ENCODE data around the gene SEMA4D. TPM values are rescaled to one million over a fixed set of nuclear protein-coding genes. Genes with fewer than 3 reads are reported as not detected.

The SEMA4D gene
- total and polyA plus RNA-seq, 9 of the 15 experiments (the other 6 are each of a cell fraction or from before 2014, with no cell fraction given) = 0.38 to 5.1 (median 1.8) TPM

DNA sequence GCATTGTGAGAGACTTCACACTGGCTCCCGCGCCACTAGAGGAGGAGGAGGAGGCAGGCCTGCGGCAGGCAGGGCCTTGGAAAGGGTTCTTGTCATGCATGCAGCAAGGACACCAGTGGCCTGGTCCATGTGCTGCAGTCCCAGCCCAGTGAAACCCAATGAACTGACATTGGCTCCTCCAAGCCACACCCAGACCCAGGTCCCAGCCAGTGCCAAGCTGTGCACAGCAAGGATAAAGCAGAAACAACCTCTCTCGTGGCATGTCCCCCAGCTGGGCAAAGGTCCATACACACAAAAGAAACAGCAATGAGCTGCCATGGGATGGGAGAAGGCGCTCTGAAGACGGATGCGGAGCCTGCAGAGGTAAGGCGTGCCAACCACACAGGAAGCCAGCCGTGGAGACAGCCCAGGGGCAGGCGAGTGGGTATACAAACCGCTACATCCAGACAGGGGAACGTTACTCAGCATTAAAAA, 89.2 kb downstream of the SEMA4D start (continued):
- TF ChIP-seq HINFP (tag; conservative IDR thresholded peaks at IDR 0.05; ENCODE audit: low read depth) (no peak), RBBP5 (IDR thresholded peaks at IDR 0.05; ENCODE audit: borderline replicate concordance, insufficient read depth, low read length, poor library complexity, severe bottlenecking) (no peak), ZKSCAN1 (IDR thresholded peaks at IDR 0.05; ENCODE audit: low read depth, low read length) (no peak), NFRKB (IDR thresholded peaks at IDR 0.05; ENCODE audit: low read depth) (no peak), GABPB1 (CRISPR knock-in tag; IDR thresholded peaks at IDR 0.05) (no peak)

- 0% methylated on average over 2 of the region's 2 CpGs for WGBS (ENCODE audit: insufficient coverage, low coverage, missing lambda C conversion rate)
- TF ChIP-seq RBM25 (IDR thresholded peaks at IDR 0.05; ENCODE audit: low read depth, low read length, severe bottlenecking) (peak; percentile 82), STAT5A (IDR thresholded peaks at IDR 0.05; ENCODE audit: borderline replicate concordance, low read length) (no peak)
- DNase-seq (ENCODE audit: extremely low read depth in 1 of 4, low spot score in 3 of 4) = no peak
- no TSS peak for BruUV-seq (replicated peaks)
- Histone ChIP-seq H3K79me2 (ENCODE audit: control insufficient read depth, insufficient read depth, low read length) (no peaks in the 10 kb centered on the region), H3K9me3 (replicated peaks; ENCODE audit: control insufficient read depth, insufficient read depth, low read depth, low read length) (no peaks in the 10 kb centered on the region), H3K4me3 (no peak overlapping the region), H3K36me3 (ENCODE audit: control insufficient read depth, insufficient read depth, low read length) (no peaks in the 10 kb centered on the region), H3K9ac (ENCODE audit: insufficient read depth in 1 of 2, low read depth in 2 of 2, low read length in 2 of 2) (no peak overlapping the region), H3K27me3 (ENCODE audit: control insufficient read depth in 2 of 2, insufficient read depth in 2 of 2, low read length in 2 of 2) (peaks cover 0 to 27% of the 10 kb centered on the region in 2 experiments; a peak in 4 of 5 replicates), H3K9me1 (ENCODE audit: control insufficient read depth, insufficient read depth, low read length) (no peaks in the 10 kb centered on the region), H3K27ac (ENCODE audit: extremely low read depth, low read depth, low read length) (no peak overlapping the region), H4K20me1 (replicated peaks; ENCODE audit: control insufficient read depth, insufficient read depth, low read length) (no peaks in the 10 kb centered on the region), H2AFZ (ENCODE audit: low read depth, low read length) (no peak overlapping the region), H3K4me2 (ENCODE audit: insufficient read depth, low read length) (no peak overlapping the region), H3K4me1 (replicated peaks in 1 of 2; ENCODE audit: control insufficient read depth in 2 of 2, insufficient read depth in 2 of 2, low read length in 2 of 2) (no peaks in the 10 kb centered on the region)
- in situ Hi-C loops (cut with MboI) = no loop called here
- POLR2A ChIA-PET = interaction anchor here (1.1 kb wide), 1 partner anchor 144 kb away, joined by 4 read pairs; no protein-coding TSS in a partner anchor
- CTCF ChIA-PET (ENCODE audit: low intra/inter-chr PET ratio) = no interaction called here
- intact Hi-C loops (cut with micrococcal nuclease) = no loop called here
- FAIRE-seq = no peak
- ATAC-seq = no peak
These were observed 90.8 kb downstream of the SEMA4D start for GRCh38 chr9:89407070-89407469.

All from K562 (cell line).